Breast epithelium (tissue), 3 donors: ENCODE data around the gene E2F2.

Experiments
- POLR2A ChIP-seq: fragments of 450-650 bp; IDR thresholded peaks from one replicate; pipeline ENCODE4 v1.6.1; 2016; ENCODE audit warnings: antibody characterized with exemption, mild to moderate bottlenecking, moderate library complexity
- POLR2AphosphoS5 ChIP-seq, 3 donors: sonication (generic); formaldehyde crosslinking; IDR thresholded peaks; one replicate each; pipeline ENCODE4 v1.6.1; 2017; ENCODE audit warnings: antibody characterized with exemption in 3 of 3
- TF ChIP-seq, protein P1 (sequence below), 3 donors: fragments of 450-650 bp; IDR thresholded peaks; one replicate each; pipeline ENCODE4 v1.5.1; 2016 to 2017; ENCODE audit warnings: antibody characterized with exemption in 3 of 3, mild to moderate bottlenecking in 3 of 3, moderate library complexity in 3 of 3

DNA sequence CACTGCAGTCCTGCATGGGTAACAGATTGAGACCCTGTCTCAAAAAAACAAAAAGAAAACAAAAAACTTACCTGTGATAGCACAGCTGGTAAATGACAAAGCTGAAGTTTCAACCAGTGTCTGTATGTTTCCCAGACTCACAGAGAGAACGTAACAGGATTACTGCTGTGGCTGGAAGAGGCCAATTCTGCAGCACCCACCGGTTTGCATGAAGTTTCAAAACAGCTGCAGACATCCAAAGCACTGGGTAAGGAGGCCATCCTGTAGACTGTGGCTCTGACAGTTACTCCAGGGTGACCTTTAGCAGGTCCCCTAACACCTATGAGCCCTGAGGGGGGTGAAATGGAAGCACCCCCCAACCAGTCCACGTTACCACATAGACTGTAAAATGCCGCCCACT, 20.8 kb upstream of the E2F2 start:
- TF ChIP-seq, protein P1, sequence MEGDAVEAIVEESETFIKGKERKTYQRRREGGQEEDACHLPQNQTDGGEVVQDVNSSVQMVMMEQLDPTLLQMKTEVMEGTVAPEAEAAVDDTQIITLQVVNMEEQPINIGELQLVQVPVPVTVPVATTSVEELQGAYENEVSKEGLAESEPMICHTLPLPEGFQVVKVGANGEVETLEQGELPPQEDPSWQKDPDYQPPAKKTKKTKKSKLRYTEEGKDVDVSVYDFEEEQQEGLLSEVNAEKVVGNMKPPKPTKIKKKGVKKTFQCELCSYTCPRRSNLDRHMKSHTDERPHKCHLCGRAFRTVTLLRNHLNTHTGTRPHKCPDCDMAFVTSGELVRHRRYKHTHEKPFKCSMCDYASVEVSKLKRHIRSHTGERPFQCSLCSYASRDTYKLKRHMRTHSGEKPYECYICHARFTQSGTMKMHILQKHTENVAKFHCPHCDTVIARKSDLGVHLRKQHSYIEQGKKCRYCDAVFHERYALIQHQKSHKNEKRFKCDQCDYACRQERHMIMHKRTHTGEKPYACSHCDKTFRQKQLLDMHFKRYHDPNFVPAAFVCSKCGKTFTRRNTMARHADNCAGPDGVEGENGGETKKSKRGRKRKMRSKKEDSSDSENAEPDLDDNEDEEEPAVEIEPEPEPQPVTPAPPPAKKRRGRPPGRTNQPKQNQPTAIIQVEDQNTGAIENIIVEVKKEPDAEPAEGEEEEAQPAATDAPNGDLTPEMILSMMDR (IDR thresholded peaks at IDR 0.05) = no peak
- TF ChIP-seq POLR2A (no peak), POLR2AphosphoS5 (IDR thresholded peaks at IDR 0.05) (no peak)
